CD14-positive monocyte (primary cell): Measurements from ENCODE around the gene APOL5. TPM values are rescaled to one million over a fixed set of nuclear protein-coding genes. Genes with fewer than 3 reads are reported as not detected.

Experiments used
- DNase-seq, 3 donors: peaks; one replicate each; pipeline ENCODE4 v3.0.0-alpha.2; 2011 to 2022
- H2AFZ ChIP-seq: 2 replicates; pipeline ENCODE4 v1.6.0; 2012; ENCODE audit warnings: mild to moderate bottlenecking, low read depth, low read length, inconsistent platforms; ENCODE audit not compliant: insufficient read depth, poor library complexity, severe bottlenecking
- H3K27ac ChIP-seq, 2 donors: 1 replicate in 1 of 2; 2 replicates in 1 of 2; pipeline ENCODE4 v1.5.1; 2012 to 2013; ENCODE audit warnings: low read length in 2 of 2, control low read depth in 1 of 2, inconsistent platforms in 1 of 2, low read depth in 1 of 2, mild to moderate bottlenecking in 1 of 2
- H3K27me3 ChIP-seq, 2 donors: one replicate each; pipeline versions ENCODE4 v1.6.0 to v1.6.1; 2011 to 2013; ENCODE audit warnings: low read length in 2 of 2; ENCODE audit not compliant: control insufficient read depth in 2 of 2, insufficient read depth in 2 of 2
- H3K36me3 ChIP-seq, 2 donors: replicated peaks in 1 of 2; 1 replicate in 1 of 2; 2 replicates in 1 of 2; pipeline versions ENCODE4 v1.5.1 to v1.6.1; 2012 to 2013; ENCODE audit warnings: low read length in 2 of 2, control low read depth in 1 of 2, inconsistent platforms in 1 of 2, mild to moderate bottlenecking in 1 of 2; ENCODE audit not compliant: insufficient read depth in 2 of 2, control insufficient read depth in 1 of 2
- H3K4me1 ChIP-seq, 2 donors: 1 replicate in 1 of 2; 2 replicates in 1 of 2; pipeline versions ENCODE4 v1.5.1 to v1.6.1; 2012 to 2013; ENCODE audit warnings: low read length in 2 of 2, control low read depth in 1 of 2, inconsistent platforms in 1 of 2, mild to moderate bottlenecking in 1 of 2, moderate library complexity in 1 of 2; ENCODE audit not compliant: insufficient read depth in 2 of 2, control insufficient read depth in 1 of 2
- H3K4me2 ChIP-seq: replicated peaks from 2 replicates; pipeline ENCODE3; 2012; ENCODE audit warnings: low read length, moderate library complexity, mild to moderate bottlenecking; ENCODE audit not compliant: poor library complexity, severe bottlenecking; ENCODE audit errors: extremely low read depth
- H3K4me3 ChIP-seq, 3 experiments: fragments of 200-600 bp in 1 of 3; sonication (generic) in 1 of 3; replicated peaks in 1 of 3; 1 replicate in 2 of 3; 2 replicates in 1 of 3; pipeline ENCODE4 v1.5.1; 2011 to 2013; ENCODE audit warnings: low read length in 3 of 3, mild to moderate bottlenecking in 3 of 3, control low read depth in 2 of 3, low read depth in 2 of 3, inconsistent platforms in 1 of 3, moderate library complexity in 1 of 3
- H3K79me2 ChIP-seq: 2 replicates; pipeline ENCODE4 v1.6.0; 2012; ENCODE audit warnings: mild to moderate bottlenecking, control low read depth, inconsistent platforms, low read length, moderate library complexity; ENCODE audit not compliant: insufficient read depth
- H3K9ac ChIP-seq: 2 replicates; pipeline ENCODE4 v1.6.0; 2017; ENCODE audit warnings: low read length, mild to moderate bottlenecking; ENCODE audit not compliant: insufficient read depth, poor library complexity, severe bottlenecking
- H3K9me3 ChIP-seq, 2 donors: replicated peaks in 1 of 2; 1 replicate in 1 of 2; 2 replicates in 1 of 2; pipeline versions ENCODE4 v1.5.1 to v1.6.1; 2012 to 2013; ENCODE audit warnings: low read length in 2 of 2, control low read depth in 1 of 2; ENCODE audit not compliant: control insufficient read depth in 1 of 2, insufficient read depth in 1 of 2
- H4K20me1 ChIP-seq: 2 replicates; pipeline ENCODE4 v1.6.0; 2012; ENCODE audit warnings: mild to moderate bottlenecking, low read length, control low read depth, moderate library complexity; ENCODE audit not compliant: insufficient read depth
- H3K27ac Mint-ChIP-seq, 7 donors: one replicate each; pipeline ENCODE4 v1.8.0; 2020; ENCODE audit warnings: mild to moderate bottlenecking in 7 of 7, mixed read lengths in 7 of 7, moderate library complexity in 6 of 7, inconsistent platforms in 2 of 7
- H3K27me3 Mint-ChIP-seq, 3 donors: one replicate each; pipeline ENCODE4 v1.8.0; 2021 to 2022; ENCODE audit warnings: low read depth in 3 of 3, mild to moderate bottlenecking in 3 of 3, mixed read lengths in 3 of 3, moderate library complexity in 3 of 3, inconsistent platforms in 1 of 3
- H3K36me3 Mint-ChIP-seq, 2 donors: one replicate each; pipeline ENCODE4 v1.8.0; 2020; ENCODE audit warnings: mixed read lengths in 2 of 2, inconsistent platforms in 1 of 2, mild to moderate bottlenecking in 1 of 2
- H3K4me1 Mint-ChIP-seq: one replicate; pipeline ENCODE4 v1.8.0; 2020; ENCODE audit warnings: mild to moderate bottlenecking, mixed read lengths
- H3K4me3 Mint-ChIP-seq, 2 donors: one replicate each; pipeline ENCODE4 v1.8.0; 2020; ENCODE audit warnings: mild to moderate bottlenecking in 2 of 2, mixed read lengths in 2 of 2, moderate library complexity in 1 of 2
- H3K9me3 Mint-ChIP-seq, 7 donors: one replicate each; pipeline ENCODE4 v1.8.0; 2020 to 2022; ENCODE audit warnings: mixed read lengths in 7 of 7, mild to moderate bottlenecking in 6 of 7, moderate library complexity in 6 of 7, inconsistent platforms in 2 of 7
- CTCF ChIP-seq: fragments of 200-600 bp; IDR thresholded peaks from one replicate; pipeline ENCODE4 v1.8.0; 2022; ENCODE audit warnings: antibody characterized with exemption, mild to moderate bottlenecking
- WGBS: methylation state at CpG from one replicate; pipeline ENCODE4 v1.1.5; 2013; ENCODE audit warnings: missing lambda C conversion rate; ENCODE audit not compliant: insufficient coverage; 5-methylcytosine and 5-hydroxymethylcytosine counted together
- intact Hi-C, 2 donors: fragments of 100-400 bp; cut with micrococcal nuclease; formaldehyde crosslinking; loops; one replicate each; pipeline versions ENCODE4 v1.15.0 to v1.15.1; 2023
- polyA plus RNA-seq, 3 donors: library from polyadenylated mRNA; depleted of rRNA in 1 of 3; unstranded in 2 of 3; stranded (reverse) in 1 of 3; fragments of 300-500 nt in 2 of 3; fragments of >200 nt in 1 of 3; fragmentation: Illumina TruSeq in 2 of 3; gene quantifications; 1 replicate in 2 of 3; 2 replicates in 1 of 3; pipeline ENCODE4 v1.2.3, GENCODE V29; 2012 to 2021

APOL5 gene
- polyA plus RNA-seq, 3 donors, result not detected

- no peak overlapping the region for H3K4me3 Mint-ChIP-seq
- Histone ChIP-seq H2AFZ (no peak overlapping the region), H4K20me1 (no peaks in the 10 kb centered on the region), H3K4me1 (no peaks in the 10 kb centered on the region), H3K4me2 (no peak overlapping the region), H3K27ac (no peak overlapping the region), H3K9me3 (peaks cover 4 to 6% of the 10 kb centered on the region in 2 donors), H3K36me3 (no peaks in the 10 kb centered on the region), H3K27me3 (no peaks in the 10 kb centered on the region), H3K9ac (no peak overlapping the region), H3K4me3 (no peak overlapping the region), H3K79me2 (no peaks in the 10 kb centered on the region)
- 100% methylated on average over 1 of the region's 11 CpGs for WGBS
- DNase-seq, result no peak
- H3K9me3 Mint-ChIP-seq, result peaks cover 3 to 15% (median 6%) of the 10 kb centered on the region in 7 donors
- peaks cover 9% of the 10 kb centered on the region for H3K4me1 Mint-ChIP-seq
- TF ChIP-seq CTCF, result no peak
- intact Hi-C loops, result no loop called here
- peaks cover 1 to 4% (median 3%) of the 10 kb centered on the region in 3 donors for H3K27me3 Mint-ChIP-seq
- H3K27ac Mint-ChIP-seq, result no peak overlapping the region
- no peaks in the 10 kb centered on the region for H3K36me3 Mint-ChIP-seq
Observed at GRCh38 chr22:35685731-35686130, 31.9 kb upstream of the APOL5 start.

GRCh38 chr22:35686298-35686697, 31.4 kb upstream of the APOL5 start:
- Histone ChIP-seq H2AFZ (no peak overlapping the region), H3K36me3 (no peaks in the 10 kb centered on the region), H3K9me3 (peaks cover 4% of the 10 kb centered on the region in 2 donors), H3K4me2 (no peak overlapping the region), H3K79me2 (no peaks in the 10 kb centered on the region), H3K9ac (no peak overlapping the region), H3K27me3 (no peaks in the 10 kb centered on the region), H4K20me1 (no peaks in the 10 kb centered on the region), H3K27ac (no peak overlapping the region), H3K4me3 (no peak overlapping the region), H3K4me1 (no peaks in the 10 kb centered on the region)
- Mint-ChIP-seq H3K9me3 (peaks cover 3 to 11% (median 6%) of the 10 kb centered on the region in 7 donors), H3K27ac (no peak overlapping the region), H3K36me3 (no peaks in the 10 kb centered on the region), H3K4me3 (no peak overlapping the region), H3K27me3 (peaks cover 1 to 5% (median 4%) of the 10 kb centered on the region in 3 donors), H3K4me1 (peaks cover 9% of the 10 kb centered on the region)
- intact Hi-C loops, result no loop called here
- DNase-seq, result no peak
- no CpG with 5 or more reads among the region's 4 CpGs for WGBS
- TF ChIP-seq CTCF, result no peak
